ENCODE measurements around the gene LRMDA. TPM values are rescaled to one million over a fixed set of nuclear protein-coding genes. Genes with fewer than 3 reads are reported as not detected.

The LRMDA gene
- total and polyA plus RNA-seq, 4 donors = 12.1 to 40.8 (median 21.6) TPM

GRCh38 chr10:76252733-76253132 is 821.3 kb downstream of the LRMDA start:
- Histone ChIP-seq H3K4me1 (ENCODE audit: control insufficient read depth in 5 of 5, insufficient read depth in 5 of 5, low read length in 5 of 5) (peaks cover 0 to 32% (median 6%) of the 10 kb centered on the region in 5 donors), H3K9me3 (ENCODE audit: control insufficient read depth in 4 of 4, insufficient read depth in 3 of 4, low read length in 3 of 4) (no peaks in the 10 kb centered on the region), H3K4me3 (no peak overlapping the region), H3K27ac (ENCODE audit: low read depth in 1 of 2, low read length in 1 of 2) (no peak overlapping the region), H3K9ac (ENCODE audit: insufficient read depth in 1 of 2, low read length in 2 of 2) (no peak overlapping the region), H3K36me3 (ENCODE audit: control insufficient read depth in 4 of 4, insufficient read depth in 4 of 4, low read length in 4 of 4) (no peaks in the 10 kb centered on the region), H3K27me3 (ENCODE audit: control insufficient read depth in 3 of 3, insufficient read depth in 3 of 3, low read length in 2 of 3) (no peaks in the 10 kb centered on the region)
- WGBS, 2 donors = 72 to 73% methylated on average over 7 of the region's 7 CpGs
- DNase-seq (peak in 1 of 3 donors; percentile 44), ATAC-seq (ENCODE audit: insufficient read depth, low FRiP score) (no peak)
- no peak for TF ChIP-seq CTCF (IDR thresholded peaks at IDR 0.05; ENCODE audit: control extremely low read depth, extremely low read depth)

- Histone ChIP-seq H3K4me1 (ENCODE audit: control insufficient read depth in 5 of 5, insufficient read depth in 5 of 5, low read length in 5 of 5) (peaks cover 0 to 19% (median 6%) of the 10 kb centered on the region in 5 donors), H3K27me3 (ENCODE audit: control insufficient read depth in 3 of 3, insufficient read depth in 3 of 3, low read length in 2 of 3) (no peaks in the 10 kb centered on the region), H3K9ac (ENCODE audit: insufficient read depth in 1 of 2, low read length in 2 of 2) (no peak overlapping the region), H3K27ac (ENCODE audit: low read depth in 1 of 2, low read length in 1 of 2) (no peak overlapping the region), H3K36me3 (ENCODE audit: control insufficient read depth in 4 of 4, insufficient read depth in 4 of 4, low read length in 4 of 4) (no peaks in the 10 kb centered on the region), H3K9me3 (ENCODE audit: control insufficient read depth in 4 of 4, insufficient read depth in 3 of 4, low read length in 3 of 4) (peaks cover 0 to 6% (median 2%) of the 10 kb centered on the region in 4 donors), H3K4me3 (no peak overlapping the region)
- DNase-seq (no peak), ATAC-seq (ENCODE audit: insufficient read depth, low FRiP score) (no peak)
- TF ChIP-seq CTCF (IDR thresholded peaks at IDR 0.05; ENCODE audit: control extremely low read depth, extremely low read depth) = no peak
- WGBS, 2 donors = 98 to 100% methylated on average over 1 of the region's 1 CpG
These were observed 823.8 kb downstream of the LRMDA start for GRCh38 chr10:76255241-76255640.

- ATAC-seq (ENCODE audit: insufficient read depth, low FRiP score) (no peak), DNase-seq (no peak)
- H3K27ac ChIP-seq (ENCODE audit: low read depth in 1 of 2, low read length in 1 of 2) = no peak overlapping the region
- no peaks in the 10 kb centered on the region for H3K36me3 ChIP-seq (ENCODE audit: control insufficient read depth in 4 of 4, insufficient read depth in 4 of 4, low read length in 4 of 4)
- no peaks in the 10 kb centered on the region for H3K27me3 ChIP-seq (ENCODE audit: control insufficient read depth in 3 of 3, insufficient read depth in 3 of 3, low read length in 2 of 3)
- TF ChIP-seq CTCF (IDR thresholded peaks at IDR 0.05; ENCODE audit: control extremely low read depth, extremely low read depth) = no peak
- peaks cover 0 to 7% (median 0%) of the 10 kb centered on the region in 5 donors for H3K4me1 ChIP-seq (ENCODE audit: control insufficient read depth in 5 of 5, insufficient read depth in 5 of 5, low read length in 5 of 5)
- no peak overlapping the region for H3K9ac ChIP-seq (ENCODE audit: insufficient read depth in 1 of 2, low read length in 2 of 2)
- H3K9me3 ChIP-seq (ENCODE audit: control insufficient read depth in 4 of 4, insufficient read depth in 3 of 4, low read length in 3 of 4) = peaks cover 0 to 9% (median 4%) of the 10 kb centered on the region in 4 donors
- no peak overlapping the region for H3K4me3 ChIP-seq
- 73 to 85% methylated on average over 1 of the region's 1 CpG for WGBS, 2 donors
These were observed 826.4 kb downstream of the LRMDA start for GRCh38 chr10:76257816-76258215.

All from lung (tissue), 12 donors.